ENCODE results near the gene LVRN. TPM values are rescaled to one million over a fixed set of nuclear protein-coding genes. Genes with fewer than 3 reads are reported as not detected.

LVRN gene
- polyA plus RNA-seq, 3 donors, result not detected

DNA sequence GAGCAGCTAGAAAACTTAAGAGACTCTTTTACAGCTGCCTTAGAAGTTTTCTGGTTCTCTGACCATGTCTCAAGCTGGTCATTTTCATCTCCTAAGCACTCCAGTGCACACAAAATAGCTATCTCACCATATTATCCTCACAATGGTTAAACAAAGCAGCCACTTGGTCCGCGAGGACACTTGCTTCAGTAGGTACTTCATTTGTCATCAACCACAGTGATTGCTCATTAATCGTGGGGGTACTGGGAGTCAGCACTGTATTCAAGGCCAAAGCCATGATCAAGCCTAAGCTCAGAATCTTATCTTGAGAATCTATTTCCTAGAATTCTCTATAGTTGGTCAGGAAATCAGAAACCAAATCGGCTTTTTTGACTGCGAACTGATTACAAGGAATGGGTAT is 72.8 kb downstream of the LVRN start:
- Mint-ChIP-seq H3K4me3 (no peak overlapping the region), H3K4me1 (peaks cover 40% of the 10 kb centered on the region), H3K27ac (peak overlapping the region in 1 of 7 donors; percentile 78), H3K36me3 (no peaks in the 10 kb centered on the region), H3K27me3 (ENCODE audit: low read depth in 3 of 3) (no peaks in the 10 kb centered on the region), H3K9me3 (peaks cover 0 to 2% (median 0%) of the 10 kb centered on the region in 7 donors)
- Histone ChIP-seq H2AFZ (ENCODE audit: insufficient read depth, low read depth, low read length, poor library complexity, severe bottlenecking) (peak overlapping the region; percentile 11), H3K4me1 (ENCODE audit: control insufficient read depth in 1 of 2, insufficient read depth in 2 of 2, low read length in 2 of 2) (peaks cover 30 to 32% of the 10 kb centered on the region in 2 donors), H3K36me3 (replicated peaks in 1 of 2; ENCODE audit: control insufficient read depth in 1 of 2, insufficient read depth in 2 of 2, low read length in 2 of 2) (no peaks in the 10 kb centered on the region), H3K4me2 (replicated peaks; ENCODE audit: extremely low read depth, low read length, poor library complexity, severe bottlenecking) (no peak overlapping the region), H3K4me3 (replicated peaks in 1 of 3; ENCODE audit: low read depth in 2 of 3, low read length in 3 of 3) (no peak overlapping the region), H4K20me1 (ENCODE audit: insufficient read depth, low read length) (no peaks in the 10 kb centered on the region), H3K9ac (ENCODE audit: insufficient read depth, low read length, poor library complexity, severe bottlenecking) (no peak overlapping the region), H3K9me3 (replicated peaks in 1 of 2; ENCODE audit: control insufficient read depth in 1 of 2, insufficient read depth in 1 of 2, low read length in 2 of 2) (no peaks in the 10 kb centered on the region), H3K27ac (ENCODE audit: low read depth in 1 of 2, low read length in 2 of 2) (no peak overlapping the region), H3K27me3 (ENCODE audit: control insufficient read depth in 2 of 2, insufficient read depth in 2 of 2, low read length in 2 of 2) (no peaks in the 10 kb centered on the region), H3K79me2 (ENCODE audit: insufficient read depth, low read length) (no peaks in the 10 kb centered on the region)
- intact Hi-C loops (cut with micrococcal nuclease), result no loop called here
- TF ChIP-seq, protein P1, sequence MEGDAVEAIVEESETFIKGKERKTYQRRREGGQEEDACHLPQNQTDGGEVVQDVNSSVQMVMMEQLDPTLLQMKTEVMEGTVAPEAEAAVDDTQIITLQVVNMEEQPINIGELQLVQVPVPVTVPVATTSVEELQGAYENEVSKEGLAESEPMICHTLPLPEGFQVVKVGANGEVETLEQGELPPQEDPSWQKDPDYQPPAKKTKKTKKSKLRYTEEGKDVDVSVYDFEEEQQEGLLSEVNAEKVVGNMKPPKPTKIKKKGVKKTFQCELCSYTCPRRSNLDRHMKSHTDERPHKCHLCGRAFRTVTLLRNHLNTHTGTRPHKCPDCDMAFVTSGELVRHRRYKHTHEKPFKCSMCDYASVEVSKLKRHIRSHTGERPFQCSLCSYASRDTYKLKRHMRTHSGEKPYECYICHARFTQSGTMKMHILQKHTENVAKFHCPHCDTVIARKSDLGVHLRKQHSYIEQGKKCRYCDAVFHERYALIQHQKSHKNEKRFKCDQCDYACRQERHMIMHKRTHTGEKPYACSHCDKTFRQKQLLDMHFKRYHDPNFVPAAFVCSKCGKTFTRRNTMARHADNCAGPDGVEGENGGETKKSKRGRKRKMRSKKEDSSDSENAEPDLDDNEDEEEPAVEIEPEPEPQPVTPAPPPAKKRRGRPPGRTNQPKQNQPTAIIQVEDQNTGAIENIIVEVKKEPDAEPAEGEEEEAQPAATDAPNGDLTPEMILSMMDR (IDR thresholded peaks at IDR 0.05), result no peak
- 86% methylated on average over 5 of the region's 5 CpGs for WGBS (ENCODE audit: insufficient coverage)
- no peak for DNase-seq

DNA sequence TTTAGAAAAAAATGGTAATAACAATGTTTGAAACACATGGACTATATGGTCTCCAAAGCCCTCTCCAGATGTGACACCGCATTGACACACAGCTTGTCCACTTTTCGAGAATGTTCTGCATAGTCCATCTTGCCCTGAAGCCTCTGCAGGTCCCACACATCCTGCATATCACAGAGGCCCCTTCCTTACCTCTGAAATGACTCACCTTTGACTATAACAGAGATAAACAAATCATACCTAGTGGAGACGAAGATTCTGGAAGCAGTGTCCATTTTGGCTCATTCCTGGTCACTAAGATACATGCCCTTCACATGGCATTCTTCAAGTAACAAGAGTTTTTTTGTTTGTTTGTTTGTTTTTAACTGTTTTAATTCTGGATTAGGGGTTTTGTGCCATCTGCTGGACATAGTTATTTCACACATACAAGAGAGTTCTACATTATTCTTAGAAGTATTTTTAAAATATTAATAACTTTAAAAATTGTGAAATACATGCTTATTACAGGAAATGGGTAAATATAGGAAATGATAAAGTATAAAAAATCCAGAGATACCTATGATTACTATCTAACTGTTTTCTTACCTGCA is 75.1 kb downstream of the LVRN start:
- peaks cover 0 to 3% (median 0%) of the 10 kb centered on the region in 3 donors for H3K27me3 Mint-ChIP-seq (ENCODE audit: low read depth in 3 of 3)

More for the DNA sequence above, 75.1 kb downstream of the LVRN start:
- Histone ChIP-seq H3K79me2 (ENCODE audit: insufficient read depth, low read length) (no peaks in the 10 kb centered on the region), H3K4me2 (replicated peaks; ENCODE audit: extremely low read depth, low read length, poor library complexity, severe bottlenecking) (no peak overlapping the region), H3K4me3 (replicated peaks in 1 of 3; ENCODE audit: low read depth in 2 of 3, low read length in 3 of 3) (no peak overlapping the region), H4K20me1 (ENCODE audit: insufficient read depth, low read length) (no peaks in the 10 kb centered on the region), H3K27me3 (ENCODE audit: control insufficient read depth in 2 of 2, insufficient read depth in 2 of 2, low read length in 2 of 2) (no peaks in the 10 kb centered on the region), H3K9me3 (replicated peaks in 1 of 2; ENCODE audit: control insufficient read depth in 1 of 2, insufficient read depth in 1 of 2, low read length in 2 of 2) (no peaks in the 10 kb centered on the region), H3K27ac (ENCODE audit: low read depth in 1 of 2, low read length in 2 of 2) (no peak overlapping the region), H2AFZ (ENCODE audit: insufficient read depth, low read depth, low read length, poor library complexity, severe bottlenecking) (no peak overlapping the region), H3K4me1 (ENCODE audit: control insufficient read depth in 1 of 2, insufficient read depth in 2 of 2, low read length in 2 of 2) (peaks cover 19 to 25% of the 10 kb centered on the region in 2 donors), H3K9ac (ENCODE audit: insufficient read depth, low read length, poor library complexity, severe bottlenecking) (no peak overlapping the region), H3K36me3 (replicated peaks in 1 of 2; ENCODE audit: control insufficient read depth in 1 of 2, insufficient read depth in 2 of 2, low read length in 2 of 2) (no peaks in the 10 kb centered on the region)
- Mint-ChIP-seq H3K4me3 (no peak overlapping the region), H3K27ac (no peak overlapping the region), H3K9me3 (peaks cover 0 to 2% (median 0%) of the 10 kb centered on the region in 7 donors), H3K4me1 (peaks cover 31% of the 10 kb centered on the region), H3K36me3 (no peaks in the 10 kb centered on the region)
- TF ChIP-seq, protein P1 (IDR thresholded peaks at IDR 0.05), result peak; percentile 18
- 100% methylated on average over 2 of the region's 3 CpGs for WGBS (ENCODE audit: insufficient coverage)
- DNase-seq, result no peak
- intact Hi-C loops (cut with micrococcal nuclease), result no loop called here
